AG20443 (cell line): ENCODE data around the gene CHPT1.

Experiments
- DNase-seq: peaks from one replicate; pipeline ENCODE4 v3.0.0; 2012; ENCODE audit warnings: low spot score, mixed read lengths

The CHPT1 gene

DNA sequence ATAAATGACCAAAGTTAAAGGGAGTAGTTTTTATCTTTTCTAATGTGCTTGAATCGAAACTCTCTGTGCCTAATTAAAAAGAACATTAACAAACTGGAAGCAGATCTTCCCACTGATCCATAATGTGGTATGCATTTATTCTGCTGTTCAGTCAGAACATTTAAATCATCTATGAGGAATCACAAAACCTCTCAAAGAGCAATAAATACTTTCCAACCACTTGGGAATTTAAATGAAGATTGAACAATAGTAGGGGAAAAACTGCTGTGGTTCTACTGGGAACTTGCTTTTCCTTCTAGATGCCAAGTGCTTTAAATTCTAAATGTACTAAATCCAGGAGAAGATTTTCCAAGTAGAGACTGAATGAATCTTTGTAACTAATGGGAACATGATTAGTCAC is 12.3 kb upstream of the CHPT1 start:
- DNase-seq: no peak

DNA sequence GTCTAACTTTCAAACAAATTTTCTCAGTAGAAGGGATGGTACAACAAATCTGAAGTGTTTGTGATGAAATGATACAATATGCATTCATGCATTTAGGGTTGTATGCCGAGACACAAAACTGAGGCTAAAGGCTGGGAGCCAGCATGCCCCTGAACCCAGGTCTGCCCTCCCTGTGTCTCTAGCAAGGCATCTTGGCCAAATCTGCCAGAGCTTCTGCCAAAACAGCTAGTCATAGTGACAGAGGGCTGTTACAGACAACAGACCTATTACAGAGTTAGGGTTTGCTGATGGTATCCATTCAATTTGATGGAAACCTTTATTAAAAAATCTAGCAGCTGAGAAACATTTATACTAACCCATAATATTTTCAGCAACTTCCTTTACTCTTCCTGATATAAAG is 11.3 kb upstream of the CHPT1 start:
- no peak for DNase-seq

DNA sequence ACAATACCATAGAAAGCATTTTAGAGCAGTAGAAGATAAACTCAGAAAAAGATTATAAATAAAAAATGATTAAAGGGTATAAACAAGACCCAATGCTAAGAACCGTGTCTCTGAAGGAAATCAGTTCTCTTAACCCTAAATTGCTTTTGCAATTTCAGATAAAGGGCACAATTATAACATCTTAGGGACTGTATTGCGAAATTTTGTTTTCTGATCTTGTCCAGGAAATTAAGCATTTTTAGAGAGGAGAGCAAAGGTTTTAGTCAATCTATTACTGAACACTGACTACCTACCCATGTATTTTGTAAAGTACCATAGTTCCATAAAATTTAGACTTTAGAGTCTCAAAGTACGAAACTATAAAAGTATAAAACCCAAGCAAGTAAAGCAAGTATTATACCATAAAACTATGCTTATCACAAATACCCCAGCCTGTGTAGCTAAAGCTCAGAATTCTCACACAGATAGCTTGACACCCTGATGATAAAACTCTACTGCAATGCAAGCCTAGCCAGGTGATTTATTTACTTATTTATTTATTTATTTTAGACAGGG is 6.8 kb upstream of the CHPT1 start:
- no peak for DNase-seq

DNA sequence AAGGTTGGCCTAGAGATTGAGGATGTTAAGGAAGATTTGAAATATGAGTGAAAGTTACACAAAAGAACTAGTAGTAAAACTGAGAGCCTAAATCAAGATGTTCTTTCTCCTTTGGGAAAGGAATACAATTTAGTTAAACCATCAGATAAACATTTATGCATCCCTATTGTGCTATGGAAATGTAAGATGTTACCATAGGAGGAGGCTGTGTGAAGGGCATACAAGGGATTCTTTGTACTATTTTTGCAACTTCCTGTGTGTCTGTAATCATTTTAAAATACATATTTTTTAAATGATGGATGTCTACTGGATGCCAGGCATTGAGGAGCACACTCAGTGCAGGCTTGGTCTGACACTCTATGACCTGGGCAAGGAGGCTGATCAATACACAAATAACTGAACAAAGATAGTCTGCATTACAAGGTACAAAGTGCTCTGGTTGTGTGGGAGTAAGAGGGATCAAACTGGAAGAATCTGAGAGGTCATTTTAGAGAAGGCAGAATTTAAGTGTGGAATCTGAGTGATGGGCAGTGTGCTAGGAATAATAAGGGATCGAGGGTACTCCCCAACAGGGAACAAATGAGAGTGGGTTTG is 5.8 kb upstream of the CHPT1 start:
- DNase-seq: no peak

DNA sequence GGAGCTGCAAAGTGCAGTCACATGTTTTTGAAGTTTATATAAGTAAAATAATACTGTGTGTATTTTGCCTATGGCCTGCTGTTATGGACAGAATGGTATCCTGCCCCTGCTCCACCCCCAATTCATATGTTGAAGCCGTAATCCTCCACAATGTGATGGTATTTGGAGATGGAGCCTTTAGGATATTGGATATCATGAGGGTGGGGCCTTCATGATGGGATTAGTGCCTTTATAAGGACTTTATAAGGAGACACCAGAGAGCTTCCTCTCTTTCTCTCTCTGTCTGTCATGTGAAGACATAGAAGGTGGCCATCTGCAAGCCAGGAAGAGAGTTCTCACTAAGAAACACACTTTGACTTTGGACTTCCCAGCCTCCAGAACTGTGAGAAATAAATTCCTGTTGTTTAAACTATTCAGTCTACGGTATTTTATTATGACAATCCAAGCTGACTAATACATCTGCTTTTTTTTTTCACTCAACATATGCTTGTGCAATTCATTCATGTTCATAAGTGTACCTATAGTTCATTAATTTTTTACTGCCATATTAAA is 3.1 kb upstream of the CHPT1 start:
- DNase-seq: no peak

DNA sequence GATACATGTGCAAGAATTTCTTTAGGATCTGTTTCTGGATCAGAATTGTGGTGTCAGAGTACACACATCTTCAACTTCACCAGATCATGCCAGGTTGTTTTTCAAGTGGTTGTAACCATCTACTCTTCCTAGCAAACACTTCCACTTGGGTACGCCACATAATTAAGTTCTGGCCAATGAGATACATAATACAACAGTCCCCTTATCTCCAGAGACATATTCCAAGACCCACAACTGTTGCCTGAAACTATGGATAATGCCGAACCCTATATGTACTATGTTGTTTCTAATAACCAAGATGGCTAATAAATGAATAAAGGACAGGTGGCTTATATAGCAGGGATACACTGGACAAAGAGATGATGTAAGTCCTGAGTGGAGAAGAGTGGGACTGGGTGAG is 2.5 kb upstream of the CHPT1 start:
- DNase-seq: no peak

DNA sequence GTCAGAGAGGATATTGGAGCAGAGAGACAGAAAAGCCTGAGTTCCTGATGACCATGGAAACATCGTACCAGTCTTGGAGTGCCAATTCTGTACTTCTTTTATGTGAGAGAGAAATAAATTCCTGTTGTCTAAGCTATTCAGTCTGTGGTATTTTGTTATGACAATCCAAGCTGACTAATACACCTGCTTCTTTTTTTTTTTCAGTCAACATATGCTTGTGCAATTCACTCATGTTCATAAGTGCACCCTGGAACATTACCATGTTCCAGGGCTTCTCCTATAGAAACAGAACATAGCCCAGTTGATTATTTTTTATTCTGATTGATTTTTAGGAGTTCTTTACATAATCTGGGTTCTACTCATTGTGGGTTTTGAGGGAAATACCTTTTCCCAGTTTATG is 1.7 kb upstream of the CHPT1 start:
- DNase-seq: no peak

DNA sequence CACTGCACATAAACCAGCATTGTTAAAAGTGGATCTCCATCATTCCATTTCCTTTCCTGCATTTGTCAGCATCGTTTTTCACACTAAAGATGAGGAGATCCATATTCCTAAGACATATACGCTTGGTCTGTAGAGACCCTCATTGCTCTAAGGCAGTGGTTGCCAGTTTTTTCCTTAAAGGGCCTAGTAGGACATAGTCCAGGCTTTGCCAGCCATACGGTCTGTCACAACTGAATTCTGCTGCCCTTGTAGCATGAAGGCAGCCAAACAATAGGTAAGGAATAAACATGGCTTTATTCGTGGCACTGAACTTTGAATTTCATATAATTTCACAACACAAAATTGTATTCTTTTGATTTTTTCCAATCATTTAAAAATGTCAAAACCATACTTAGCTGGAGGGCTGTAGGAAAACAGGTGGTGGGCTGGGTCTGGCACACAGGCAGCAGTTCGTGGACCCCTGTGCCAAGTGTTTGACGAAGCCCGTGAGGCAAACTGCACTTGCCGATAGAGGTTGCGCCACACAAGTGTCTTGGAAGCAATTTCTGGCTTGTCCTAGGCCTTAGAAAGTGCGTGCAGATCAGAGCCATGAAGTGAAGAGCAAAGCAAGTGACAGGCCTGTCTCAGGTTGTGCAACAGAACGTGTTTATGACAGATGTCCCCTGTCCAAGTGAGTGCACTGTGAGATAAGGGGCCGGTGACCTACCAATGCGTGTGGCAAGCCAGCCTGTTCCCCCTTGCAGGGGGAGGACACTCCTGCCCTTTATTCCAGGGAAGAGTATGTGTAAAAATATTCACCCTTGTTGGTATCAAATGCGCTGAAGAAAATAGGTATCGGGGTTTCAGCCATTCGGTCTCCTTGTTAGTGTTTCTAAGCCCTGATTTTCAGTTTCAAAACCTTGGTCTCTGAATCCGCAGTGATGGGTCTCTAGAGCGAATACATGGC is 916 bp upstream of the CHPT1 start:
- DNase-seq: peak; percentile 34

DNA sequence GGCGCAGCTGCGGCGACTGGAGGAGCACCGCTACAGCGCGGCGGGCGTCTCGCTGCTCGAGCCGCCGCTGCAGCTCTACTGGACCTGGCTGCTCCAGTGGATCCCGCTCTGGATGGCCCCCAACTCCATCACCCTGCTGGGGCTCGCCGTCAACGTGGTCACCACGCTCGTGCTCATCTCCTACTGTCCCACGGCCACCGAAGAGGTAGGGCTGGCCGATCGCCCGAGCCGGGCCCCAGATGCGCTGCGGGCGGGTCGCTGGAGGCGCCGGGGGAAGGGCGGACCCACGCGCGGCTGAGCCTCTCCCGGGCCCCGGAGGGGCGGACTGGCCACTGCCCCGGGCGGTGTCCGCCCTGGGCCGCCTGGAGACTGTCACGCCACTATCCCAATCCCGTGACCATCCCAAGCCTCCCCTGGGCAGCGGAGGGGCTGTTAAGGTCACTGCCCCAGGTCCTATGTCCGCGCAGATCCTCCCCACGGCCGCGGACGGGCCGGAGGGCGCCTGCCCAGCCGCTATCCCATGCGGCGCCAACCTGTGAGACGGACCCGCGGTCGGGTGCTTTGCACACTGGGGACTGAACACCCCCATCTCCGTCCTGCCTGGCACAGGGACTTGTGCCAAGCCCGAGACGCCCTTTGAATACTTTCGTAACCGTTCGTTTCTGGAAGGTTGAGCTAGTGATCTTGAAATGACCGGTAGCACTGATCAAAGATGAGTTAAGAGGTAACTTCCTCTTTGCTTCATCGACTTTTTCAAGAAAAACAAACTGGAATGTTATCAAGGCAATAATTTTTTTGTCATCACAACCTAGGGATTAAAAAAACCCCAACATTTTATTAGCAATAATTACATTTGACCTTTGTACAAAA is 725 bp downstream of the CHPT1 start:
- DNase-seq: peak; percentile 84

DNA sequence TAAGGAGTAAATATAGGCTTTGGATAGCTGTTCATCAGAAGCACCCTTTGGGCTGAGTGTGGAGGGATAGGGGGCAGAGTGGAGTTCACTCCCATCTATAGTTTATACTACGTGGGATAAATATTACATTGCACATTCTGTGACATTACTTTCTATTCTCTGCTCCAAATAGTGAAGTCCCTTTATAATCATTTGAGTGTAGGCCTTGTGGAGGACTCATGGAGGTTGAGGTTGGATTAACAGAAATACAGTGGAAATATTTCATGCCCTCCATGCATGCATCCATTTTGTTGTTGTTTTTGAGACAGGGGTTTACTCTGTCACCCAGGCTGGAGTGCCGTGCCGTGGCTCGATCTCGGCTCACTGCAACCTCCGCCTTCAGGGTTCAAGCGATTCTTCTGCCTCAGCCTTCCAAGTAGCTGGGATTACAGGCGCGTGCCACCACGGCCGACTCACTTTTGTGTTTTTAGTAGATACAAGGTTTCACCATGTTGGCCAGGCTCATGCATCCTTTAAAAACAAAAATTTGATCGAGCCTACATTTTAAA is 1.4 kb downstream of the CHPT1 start:
- DNase-seq: peak; percentile 26

DNA sequence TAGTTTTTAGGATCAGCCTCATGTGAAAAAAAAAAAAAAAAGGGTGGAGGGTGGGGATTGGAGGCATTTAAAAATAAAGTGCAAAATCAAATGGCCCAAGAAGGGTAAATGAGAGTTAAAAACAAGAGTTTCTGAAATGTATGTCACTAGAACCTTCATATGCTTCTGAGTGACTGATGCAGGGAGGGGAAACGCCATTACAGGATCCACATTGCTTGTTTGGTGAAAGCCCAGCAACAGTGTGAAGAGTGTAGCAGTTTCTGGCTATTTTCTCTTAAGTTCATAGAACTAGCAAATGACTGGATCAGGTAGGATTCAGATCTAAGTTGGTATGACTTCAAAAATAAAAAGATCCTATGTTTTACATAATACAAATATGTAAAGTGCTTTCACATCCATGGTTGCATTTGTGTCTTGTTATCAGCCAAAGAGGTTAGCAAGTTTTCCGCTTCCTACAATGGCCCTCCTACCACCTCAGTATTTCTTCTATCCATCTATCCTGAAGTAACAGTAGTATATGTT is 2.9 kb downstream of the CHPT1 start:
- no peak for DNase-seq

DNA sequence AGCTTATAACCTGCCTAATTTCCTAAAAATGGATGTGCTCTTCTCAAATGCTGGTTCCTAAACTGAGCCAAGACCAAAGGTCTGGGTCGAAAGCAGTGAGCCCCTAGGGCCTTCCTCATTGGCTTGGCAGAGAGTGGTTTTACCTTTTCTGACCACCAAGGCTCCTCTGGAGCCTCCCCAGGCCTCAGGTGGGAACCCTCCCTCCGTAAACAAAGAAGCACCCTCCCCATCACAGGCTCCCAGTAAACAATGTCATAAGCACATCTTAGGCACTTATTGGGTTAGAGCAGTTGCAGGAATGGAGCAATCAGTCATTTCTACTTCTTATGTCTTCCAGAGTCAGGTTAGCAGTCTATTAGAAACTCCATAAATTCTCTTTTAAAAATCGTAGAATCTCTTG is 6.0 kb downstream of the CHPT1 start:
- DNase-seq: no peak

DNA sequence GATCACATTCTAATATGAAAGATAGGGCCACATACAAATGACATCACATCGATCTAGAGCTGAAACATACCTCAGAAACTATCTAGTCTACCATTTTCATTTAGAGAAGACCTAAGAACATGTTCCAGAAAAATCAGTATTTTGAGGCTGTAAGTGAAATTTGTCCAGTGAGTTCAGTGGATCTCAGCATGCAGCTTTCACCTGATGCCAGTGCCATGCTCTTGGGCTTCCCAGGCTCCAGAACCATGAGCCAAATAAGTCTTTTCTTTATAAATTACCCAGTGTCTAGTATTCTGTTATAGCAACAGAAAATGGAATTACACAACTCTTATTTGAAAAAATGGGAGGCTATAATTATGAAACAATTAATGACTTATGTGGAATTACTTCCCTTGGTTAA is 9.0 kb downstream of the CHPT1 start:
- DNase-seq: no peak

DNA sequence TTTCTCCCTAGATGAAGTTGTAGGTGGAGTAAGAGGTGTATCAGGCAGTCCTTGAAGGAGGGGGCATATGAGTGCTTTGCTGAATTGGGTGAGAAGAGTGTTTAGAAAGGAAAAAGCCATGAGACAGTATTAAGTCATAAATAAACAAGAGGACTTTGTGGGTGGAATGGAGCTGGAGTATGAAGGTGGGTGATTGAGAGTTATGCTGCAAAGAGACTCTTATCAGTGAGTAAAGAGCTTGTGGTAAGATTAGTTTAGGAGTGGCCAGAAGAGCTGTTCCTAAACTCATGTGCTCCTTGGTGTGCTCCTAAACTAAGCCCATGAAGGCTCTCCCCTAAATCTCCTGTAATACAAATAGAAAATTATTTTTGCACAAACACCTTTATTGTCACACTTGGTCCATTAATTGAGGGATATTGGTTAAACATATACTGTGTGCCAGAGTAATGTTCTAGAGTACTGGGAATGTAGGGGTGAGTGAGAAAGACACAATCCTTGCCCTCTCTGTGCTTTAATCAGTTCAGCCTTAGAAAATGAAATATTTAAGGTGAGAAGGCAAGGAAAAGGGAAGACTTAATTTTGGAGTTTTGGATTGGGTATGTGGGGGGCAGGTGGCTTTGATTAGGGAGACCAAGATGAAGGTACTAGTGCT is 9.8 kb downstream of the CHPT1 start:
- no peak for DNase-seq

DNA sequence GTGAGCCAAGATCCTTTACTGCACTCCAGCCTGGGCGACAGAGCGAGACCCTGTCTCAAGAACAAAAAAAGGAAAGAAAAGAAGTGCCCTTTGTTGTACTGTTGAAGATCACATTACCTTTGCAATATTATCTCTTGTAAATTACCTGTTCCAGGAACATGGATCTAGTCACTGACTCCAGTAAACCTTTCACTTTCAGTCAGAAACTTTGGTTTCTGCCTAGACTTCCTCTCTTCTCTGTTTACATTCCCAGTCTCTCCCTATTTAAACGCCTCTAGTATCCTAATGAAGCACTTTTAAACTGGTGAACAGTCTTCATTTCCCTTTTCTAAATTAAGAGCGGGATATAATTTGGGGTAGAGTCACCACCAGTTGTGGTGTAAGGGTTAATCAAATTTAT is 12.8 kb downstream of the CHPT1 start:
- DNase-seq: no peak

DNA sequence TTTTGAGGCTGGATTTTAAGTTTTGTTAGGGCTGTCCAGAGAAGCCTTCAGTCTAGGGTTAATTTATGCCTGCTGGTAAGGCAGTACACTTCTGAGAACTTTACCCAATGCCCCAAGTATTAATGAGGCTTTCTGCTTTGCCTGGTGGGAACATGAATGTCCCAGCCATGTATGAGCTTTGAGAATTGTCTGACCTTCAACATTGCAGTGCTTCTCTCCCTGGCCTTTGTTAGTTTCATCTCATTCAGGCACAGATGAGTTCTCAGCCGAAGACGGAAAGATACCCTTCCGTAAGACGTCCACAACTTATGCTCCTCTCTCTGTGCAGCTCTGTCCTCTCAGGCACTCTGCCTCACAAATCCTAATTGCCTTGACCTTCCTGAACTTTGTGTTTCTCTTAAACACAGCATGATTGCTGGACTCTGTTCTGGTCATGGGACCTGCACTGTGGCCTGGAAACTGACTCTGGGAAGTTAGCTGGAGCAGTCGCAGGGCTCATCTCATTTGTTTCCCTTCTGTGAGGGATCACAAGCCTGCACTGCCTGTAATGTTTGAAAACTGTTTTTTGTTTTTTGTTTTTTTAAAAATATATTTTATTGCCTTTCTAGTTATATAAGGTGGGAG is 15.7 kb downstream of the CHPT1 start:
- DNase-seq: peak; percentile 18

DNA sequence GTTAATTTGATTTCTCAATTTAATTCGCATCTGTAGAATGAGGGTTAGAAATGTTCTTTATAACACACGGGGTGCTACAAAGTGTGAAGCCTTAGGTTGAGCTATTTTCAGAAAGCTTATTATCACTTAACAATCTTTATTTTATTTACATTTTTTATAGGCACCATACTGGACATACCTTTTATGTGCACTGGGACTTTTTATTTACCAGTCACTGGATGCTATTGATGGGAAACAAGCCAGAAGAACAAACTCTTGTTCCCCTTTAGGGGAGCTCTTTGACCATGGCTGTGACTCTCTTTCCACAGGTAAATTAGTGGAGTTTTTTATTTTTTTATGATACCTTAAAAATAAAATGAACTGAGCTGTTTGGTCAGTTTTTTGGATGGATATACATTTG is 16.5 kb downstream of the CHPT1 start:
- DNase-seq: no peak

DNA sequence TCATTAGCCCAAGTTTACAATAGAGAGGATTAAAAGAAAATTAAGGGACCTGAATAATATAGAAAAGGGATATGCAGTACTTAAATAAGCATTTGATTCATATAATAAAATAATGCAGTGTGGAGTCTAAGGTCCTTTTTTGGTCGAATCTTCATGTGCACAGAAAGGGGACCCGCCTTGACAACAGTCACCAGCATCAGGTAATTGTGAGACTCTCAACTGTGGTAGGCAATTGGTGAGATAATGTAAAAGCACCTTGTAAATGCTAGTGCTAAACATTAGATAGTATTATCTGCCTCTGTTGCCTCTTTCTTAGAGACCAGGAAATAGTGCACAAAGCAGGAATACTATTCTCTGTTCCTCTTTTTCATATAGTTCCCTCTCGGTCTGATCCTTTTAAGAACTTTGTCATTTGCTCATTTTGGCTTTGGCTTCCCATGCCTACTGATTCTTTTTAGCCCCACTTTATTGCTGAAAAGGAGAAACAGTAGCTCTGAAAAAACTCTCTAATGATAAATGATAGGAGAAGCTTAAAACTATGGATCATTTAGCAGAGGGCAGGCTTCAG is 17.5 kb downstream of the CHPT1 start:
- DNase-seq: no peak

DNA sequence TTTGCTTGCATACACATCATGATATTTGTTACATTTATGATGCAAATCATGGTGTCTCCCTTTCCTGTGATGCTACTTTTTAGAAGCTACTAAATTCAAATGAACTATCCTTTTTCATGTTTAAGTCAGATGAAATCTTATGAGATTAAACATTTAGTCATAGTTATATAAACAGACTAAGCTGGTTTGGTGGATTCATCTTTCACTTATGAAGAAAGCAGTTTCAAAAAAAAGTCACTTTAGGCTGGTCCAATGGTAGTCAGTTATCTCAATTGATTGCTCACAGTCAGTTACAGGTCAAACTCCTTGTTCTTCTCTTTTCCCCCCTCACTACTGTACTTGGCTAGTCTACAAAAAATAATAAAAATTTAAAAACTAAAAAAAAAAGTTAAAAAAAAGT is 22.1 kb downstream of the CHPT1 start:
- DNase-seq: no peak

DNA sequence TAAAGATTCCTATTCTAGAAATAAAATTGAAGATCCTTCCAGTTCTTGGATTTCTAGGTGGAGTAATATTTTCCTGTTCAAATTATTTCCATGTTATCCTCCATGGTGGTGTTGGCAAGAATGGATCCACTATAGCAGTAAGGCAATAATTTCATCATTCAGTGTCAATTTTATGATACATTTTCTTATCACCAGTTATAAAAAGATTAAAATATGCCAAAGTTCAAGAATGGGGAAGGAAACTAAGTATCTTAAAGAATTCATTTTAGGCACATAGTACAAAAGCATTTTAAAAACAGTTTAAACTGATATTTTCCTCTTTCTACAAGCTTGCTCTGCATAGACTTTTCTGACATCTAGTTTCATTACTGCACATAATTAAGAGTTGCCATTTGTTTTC is 22.7 kb downstream of the CHPT1 start:
- no peak for DNase-seq
